Tibial nerve (tissue), 4 donors: ENCODE data around the gene NINJ2. TPM values are rescaled to one million over a fixed set of nuclear protein-coding genes. Genes with fewer than 3 reads are reported as not detected.
A peak's percentile ranks its signal among the peaks of the same experiment; 100 is the strongest.

Experiments used
- DNase-seq, 2 donors: peaks; one replicate each; pipeline ENCODE4 v3.0.0-alpha.2; 2019; ENCODE audit warnings: low spot score in 2 of 2
- H3K27ac ChIP-seq, 4 donors: fragments of 200-600 bp; sonication (generic) in 3 of 4; one replicate each; pipeline ENCODE4 v1.5.1; 2017 to 2019; ENCODE audit warnings: mild to moderate bottlenecking in 1 of 4
- H3K27me3 ChIP-seq, 2 donors: fragments of 200-600 bp; sonication (generic) in 1 of 2; one replicate each; pipeline versions ENCODE4 v1.5.1 to v1.6.0; 2017 to 2019
- H3K36me3 ChIP-seq, 3 donors: fragments of 200-600 bp; sonication (generic); one replicate each; pipeline ENCODE4 v1.5.1; 2018 to 2019
- H3K4me1 ChIP-seq, 4 donors: fragments of 200-600 bp; sonication (generic) in 3 of 4; one replicate each; pipeline ENCODE4 v1.5.1; 2017 to 2019
- H3K4me3 ChIP-seq, 4 donors: fragments of 200-600 bp; sonication (generic) in 3 of 4; one replicate each; pipeline ENCODE4 v1.5.1; 2017 to 2019; ENCODE audit warnings: mild to moderate bottlenecking in 1 of 4, moderate library complexity in 1 of 4
- H3K9me3 ChIP-seq, 4 donors: fragments of 200-600 bp; sonication (generic) in 3 of 4; one replicate each; pipeline ENCODE4 v1.5.1; 2017 to 2019
- EP300 ChIP-seq, 2 donors: sonication (generic); formaldehyde crosslinking; IDR thresholded peaks; one replicate each; pipeline ENCODE4 v1.6.1; 2017; ENCODE audit warnings: antibody characterized with exemption in 2 of 2, mild to moderate bottlenecking in 1 of 2
- POLR2A ChIP-seq, 2 donors: fragments of 450-650 bp; IDR thresholded peaks; one replicate each; pipeline ENCODE4 v1.6.1; 2017; ENCODE audit warnings: antibody characterized with exemption in 2 of 2, mild to moderate bottlenecking in 2 of 2, moderate library complexity in 2 of 2
- WGBS, 2 donors: methylation state at CpG; one replicate each; pipeline ENCODE4 v1.1.5; 2018; 5-methylcytosine and 5-hydroxymethylcytosine counted together
- total RNA-seq, 4 donors: library from RNA; depleted of rRNA; stranded (reverse); fragments of >200 nt; gene quantifications; one replicate each; pipeline ENCODE4 v1.1.0, GENCODE V29; 2016
- TF ChIP-seq, protein P1 (sequence below), 5 experiments: fragments of 200-600 bp in 3 of 5; fragments of 450-650 bp in 2 of 5; sonication (generic) in 3 of 5; IDR thresholded peaks; one replicate each; pipeline ENCODE4 v1.5.1; 2016 to 2019; ENCODE audit warnings: antibody characterized with exemption in 5 of 5, mild to moderate bottlenecking in 3 of 5, moderate library complexity in 2 of 5

NINJ2 gene
- total RNA-seq, 4 donors from 2014 or later, result 8.4 to 17.7 (median 12.6) TPM

DNA sequence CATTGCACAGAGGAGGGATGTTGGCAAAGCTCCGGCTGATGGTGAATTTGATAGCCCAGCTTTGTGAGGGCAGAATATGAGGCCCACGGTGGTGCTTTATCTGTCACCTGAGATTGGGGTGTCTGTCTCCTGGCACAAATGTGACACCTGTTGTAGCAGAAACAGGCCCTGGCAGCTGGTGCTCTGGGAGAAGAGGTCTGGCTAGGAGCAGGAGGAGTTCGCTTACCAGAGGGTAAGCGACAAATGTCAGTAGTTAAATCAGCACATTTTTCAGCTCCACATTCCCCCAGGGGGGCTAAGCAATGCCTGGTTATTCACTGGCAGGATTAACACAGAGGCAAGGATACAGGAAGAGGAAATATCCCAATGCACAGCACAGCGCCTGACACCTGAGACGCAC lies 132.4 kb downstream of the NINJ2 start:
- peaks cover 0 to 11% (median 0%) of the 10 kb centered on the region in 4 donors for H3K9me3 ChIP-seq
- H3K4me3 ChIP-seq, result no peak overlapping the region
- H3K27me3 ChIP-seq, result no peaks in the 10 kb centered on the region
- no peaks in the 10 kb centered on the region for H3K4me1 ChIP-seq
- peak overlapping the region in 3 of 4 donors; percentile 34 to 75 (median 34) for H3K27ac ChIP-seq
- TF ChIP-seq EP300 (IDR thresholded peaks at IDR 0.05) (no peak), POLR2A (IDR thresholded peaks at IDR 0.05) (no peak)
- TF ChIP-seq, protein P1, sequence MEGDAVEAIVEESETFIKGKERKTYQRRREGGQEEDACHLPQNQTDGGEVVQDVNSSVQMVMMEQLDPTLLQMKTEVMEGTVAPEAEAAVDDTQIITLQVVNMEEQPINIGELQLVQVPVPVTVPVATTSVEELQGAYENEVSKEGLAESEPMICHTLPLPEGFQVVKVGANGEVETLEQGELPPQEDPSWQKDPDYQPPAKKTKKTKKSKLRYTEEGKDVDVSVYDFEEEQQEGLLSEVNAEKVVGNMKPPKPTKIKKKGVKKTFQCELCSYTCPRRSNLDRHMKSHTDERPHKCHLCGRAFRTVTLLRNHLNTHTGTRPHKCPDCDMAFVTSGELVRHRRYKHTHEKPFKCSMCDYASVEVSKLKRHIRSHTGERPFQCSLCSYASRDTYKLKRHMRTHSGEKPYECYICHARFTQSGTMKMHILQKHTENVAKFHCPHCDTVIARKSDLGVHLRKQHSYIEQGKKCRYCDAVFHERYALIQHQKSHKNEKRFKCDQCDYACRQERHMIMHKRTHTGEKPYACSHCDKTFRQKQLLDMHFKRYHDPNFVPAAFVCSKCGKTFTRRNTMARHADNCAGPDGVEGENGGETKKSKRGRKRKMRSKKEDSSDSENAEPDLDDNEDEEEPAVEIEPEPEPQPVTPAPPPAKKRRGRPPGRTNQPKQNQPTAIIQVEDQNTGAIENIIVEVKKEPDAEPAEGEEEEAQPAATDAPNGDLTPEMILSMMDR (IDR thresholded peaks at IDR 0.05), result no peak
- H3K36me3 ChIP-seq, result no peaks in the 10 kb centered on the region
- WGBS, 2 donors, result 74 to 76% methylated on average over 6 of the region's 6 CpGs
- no peak for DNase-seq

DNA sequence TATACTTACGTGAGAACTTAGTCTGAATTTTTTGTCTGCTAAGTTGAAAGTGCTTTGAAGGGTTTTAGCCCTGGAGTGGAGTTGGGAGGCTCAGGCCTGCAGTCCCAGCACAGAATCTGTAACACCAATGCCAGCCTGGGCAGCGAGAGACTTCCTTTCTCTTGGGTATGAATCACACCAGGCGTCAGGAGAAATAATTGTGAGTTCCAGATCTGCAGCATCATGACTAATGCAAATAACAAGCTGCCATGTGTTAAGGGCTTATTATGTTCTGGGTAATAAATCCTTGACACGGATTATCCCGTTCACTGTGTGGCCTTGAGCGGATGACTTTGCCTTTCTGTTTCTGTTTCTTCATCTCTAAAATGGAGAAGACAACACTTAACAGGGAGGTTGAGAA lies 132.9 kb downstream of the NINJ2 start:
- whole genome bisulfite sequencing, 2 donors, result 63 to 71% methylated on average over 6 of the region's 6 CpGs
- peak overlapping the region in 3 of 4 donors; percentile 34 to 75 (median 34) for H3K27ac ChIP-seq
- TF ChIP-seq EP300 (IDR thresholded peaks at IDR 0.05) (no peak), POLR2A (IDR thresholded peaks at IDR 0.05) (no peak)
- TF ChIP-seq, protein P1 (IDR thresholded peaks at IDR 0.05), result no peak

DNA sequence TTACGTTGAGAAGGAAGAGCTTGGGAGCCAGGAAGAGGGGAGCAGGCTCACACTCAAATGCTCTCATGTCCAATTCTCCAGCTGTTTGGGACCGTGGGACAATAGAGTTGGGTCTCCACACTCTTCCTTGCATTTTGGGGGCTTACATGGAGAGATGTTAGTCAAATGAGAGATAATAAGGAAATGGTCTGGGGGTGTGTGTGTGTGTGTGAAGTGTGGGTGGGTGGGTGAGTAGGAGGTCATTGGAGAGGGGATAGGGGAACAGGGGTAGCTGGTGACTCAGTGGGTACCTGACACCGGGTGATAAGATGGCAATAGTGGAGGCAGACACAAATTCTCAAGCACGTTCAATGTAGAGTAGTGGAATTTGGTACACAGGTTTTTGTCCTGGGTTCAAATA lies 135.5 kb downstream of the NINJ2 start:
- Histone ChIP-seq H3K4me3 (no peak overlapping the region), H3K27me3 (no peaks in the 10 kb centered on the region), H3K36me3 (no peaks in the 10 kb centered on the region), H3K27ac (no peak overlapping the region), H3K4me1 (no peaks in the 10 kb centered on the region), H3K9me3 (peaks cover 0 to 8% (median 0%) of the 10 kb centered on the region in 4 donors)
- no peak for TF ChIP-seq EP300 (IDR thresholded peaks at IDR 0.05)
- no peak for TF ChIP-seq POLR2A (IDR thresholded peaks at IDR 0.05)
- TF ChIP-seq, protein P1 (IDR thresholded peaks at IDR 0.05), result no peak
- WGBS, 2 donors, result 90 to 93% methylated on average over 4 of the region's 4 CpGs
- no peak for DNase-seq

More for the DNA sequence above, 132.9 kb downstream of the NINJ2 start:
- Histone ChIP-seq H3K27me3 (no peaks in the 10 kb centered on the region), H3K4me1 (no peaks in the 10 kb centered on the region), H3K4me3 (no peak overlapping the region), H3K9me3 (peaks cover 0 to 11% (median 0%) of the 10 kb centered on the region in 4 donors), H3K36me3 (no peaks in the 10 kb centered on the region)
- DNase-seq, result no peak

DNA sequence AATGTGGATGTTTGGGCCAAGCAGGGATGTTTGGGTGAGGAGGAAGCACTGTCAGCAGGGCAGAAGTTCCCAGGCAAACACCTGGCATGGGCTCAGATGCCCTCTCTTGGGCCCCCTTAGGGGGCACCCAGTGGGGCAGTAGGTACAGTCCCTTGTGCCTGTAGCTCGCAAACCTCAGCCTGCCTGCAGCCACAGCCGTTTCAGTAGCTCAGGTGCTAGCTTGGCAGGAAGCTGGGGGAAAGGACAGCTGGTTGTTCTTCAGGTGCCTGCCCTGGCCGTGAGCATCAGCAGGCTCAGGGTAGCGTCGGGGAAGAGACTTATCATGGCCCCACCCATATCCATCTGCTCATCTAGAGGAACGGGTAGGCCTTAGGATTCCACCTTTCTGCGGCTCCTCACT lies 136.0 kb downstream of the NINJ2 start:
- Histone ChIP-seq H3K27me3 (no peaks in the 10 kb centered on the region), H3K4me1 (no peaks in the 10 kb centered on the region), H3K4me3 (no peak overlapping the region), H3K27ac (no peak overlapping the region), H3K36me3 (no peaks in the 10 kb centered on the region), H3K9me3 (peaks cover 0 to 5% (median 0%) of the 10 kb centered on the region in 4 donors)
- TF ChIP-seq, protein P1 (IDR thresholded peaks at IDR 0.05), result no peak
- TF ChIP-seq POLR2A (IDR thresholded peaks at IDR 0.05) (no peak), EP300 (IDR thresholded peaks at IDR 0.05) (no peak)
- no peak for DNase-seq
- WGBS, 2 donors, result 85% methylated on average over 7 of the region's 7 CpGs; no CpG with 5 or more reads in 1 of the 2 donors

DNA sequence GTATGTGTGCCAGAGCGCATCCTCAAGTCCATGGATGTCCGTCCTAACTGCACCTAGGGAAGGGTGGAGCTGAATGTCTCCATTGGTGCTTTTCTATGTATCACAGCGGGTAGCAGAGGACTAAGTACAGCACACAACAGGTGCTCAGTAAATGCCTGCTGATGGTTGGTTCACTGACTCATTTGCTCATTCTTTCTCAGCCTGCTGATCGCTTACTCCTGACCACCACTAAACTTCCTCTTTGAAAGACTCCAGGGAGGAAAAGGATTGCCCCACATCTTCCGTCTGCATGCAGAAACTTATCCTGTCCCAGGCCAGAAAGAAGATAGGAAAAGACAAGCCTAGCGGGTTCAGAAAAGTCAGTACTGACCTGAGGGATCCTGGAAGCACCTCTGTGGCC lies 137.2 kb downstream of the NINJ2 start:
- Histone ChIP-seq H3K27me3 (no peaks in the 10 kb centered on the region), H3K36me3 (no peaks in the 10 kb centered on the region), H3K27ac (no peak overlapping the region), H3K9me3 (no peaks in the 10 kb centered on the region), H3K4me3 (no peak overlapping the region), H3K4me1 (no peaks in the 10 kb centered on the region)
- TF ChIP-seq, protein P1 (IDR thresholded peaks at IDR 0.05), result no peak
- TF ChIP-seq POLR2A (IDR thresholded peaks at IDR 0.05), result no peak
- WGBS, 2 donors, result 79 to 81% methylated on average over 6 of the region's 6 CpGs
- no peak for DNase-seq
